Stimulated activated CD8-positive, alpha-beta memory T cell treated with anti-CD3 and anti-CD28 coated beads, Interleukin-12 subunit alpha, Interleukin-12 subunit beta, amount 100 ng/mL, for 4 hours (primary cell): ENCODE measurements around the gene PIGQ.

ENCODE experiments used
- DNase-seq: peaks from one replicate; pipeline ENCODE4 v3.0.0-alpha.2; 2020; ENCODE audit warnings: low read depth

Gene PIGQ

DNA sequence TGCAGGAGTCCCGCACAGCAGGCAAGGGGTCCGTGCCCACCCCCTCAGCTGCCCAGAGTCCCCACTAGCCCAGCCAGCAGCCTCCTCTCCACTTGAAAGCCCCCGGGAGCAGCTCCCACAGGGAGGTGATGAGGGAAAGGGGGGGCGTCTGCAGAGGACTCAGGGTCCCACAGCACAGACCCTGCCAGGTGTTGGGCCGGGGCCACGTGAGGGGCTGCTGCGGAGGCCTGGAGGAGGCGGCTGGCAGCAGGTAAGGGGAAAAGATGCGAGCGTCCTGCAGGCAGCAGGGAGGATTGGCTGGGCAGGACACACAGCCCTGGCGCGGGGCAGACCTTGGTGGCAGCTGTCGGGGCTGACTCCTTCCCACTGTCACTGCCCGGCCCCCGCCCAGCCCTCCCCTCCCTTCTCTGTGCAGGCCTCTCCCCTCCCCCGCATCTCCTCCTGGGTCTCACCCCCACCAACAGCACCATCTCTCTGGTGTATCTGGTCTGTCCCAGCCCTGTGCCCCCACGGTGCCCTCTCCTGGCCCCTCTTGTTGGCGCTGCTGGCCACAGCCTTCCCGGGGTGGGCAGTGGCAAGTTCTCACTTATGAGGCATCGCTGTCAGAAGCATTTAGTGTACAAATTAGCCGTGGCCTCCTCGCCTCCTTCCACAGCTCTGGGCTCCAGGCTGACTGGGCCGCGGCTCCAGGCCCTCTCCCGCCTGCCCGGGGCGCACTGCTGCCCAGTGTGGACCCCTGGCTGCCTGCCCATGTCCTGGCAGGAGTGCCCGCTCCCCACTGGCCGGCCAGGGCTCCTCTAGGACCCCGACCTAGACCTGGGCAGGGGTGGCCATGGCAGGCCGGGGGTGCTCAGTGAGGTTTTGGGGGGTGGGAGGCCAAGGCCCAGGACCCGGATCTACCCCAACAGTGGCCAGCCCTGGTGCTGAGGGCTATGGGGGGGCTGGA lies 14.0 kb upstream of the PIGQ start:
- DNase-seq: no peak

GRCh38 chr16:556474-557173 lies 13.1 kb upstream of the PIGQ start:
- DNase-seq: no peak

DNA sequence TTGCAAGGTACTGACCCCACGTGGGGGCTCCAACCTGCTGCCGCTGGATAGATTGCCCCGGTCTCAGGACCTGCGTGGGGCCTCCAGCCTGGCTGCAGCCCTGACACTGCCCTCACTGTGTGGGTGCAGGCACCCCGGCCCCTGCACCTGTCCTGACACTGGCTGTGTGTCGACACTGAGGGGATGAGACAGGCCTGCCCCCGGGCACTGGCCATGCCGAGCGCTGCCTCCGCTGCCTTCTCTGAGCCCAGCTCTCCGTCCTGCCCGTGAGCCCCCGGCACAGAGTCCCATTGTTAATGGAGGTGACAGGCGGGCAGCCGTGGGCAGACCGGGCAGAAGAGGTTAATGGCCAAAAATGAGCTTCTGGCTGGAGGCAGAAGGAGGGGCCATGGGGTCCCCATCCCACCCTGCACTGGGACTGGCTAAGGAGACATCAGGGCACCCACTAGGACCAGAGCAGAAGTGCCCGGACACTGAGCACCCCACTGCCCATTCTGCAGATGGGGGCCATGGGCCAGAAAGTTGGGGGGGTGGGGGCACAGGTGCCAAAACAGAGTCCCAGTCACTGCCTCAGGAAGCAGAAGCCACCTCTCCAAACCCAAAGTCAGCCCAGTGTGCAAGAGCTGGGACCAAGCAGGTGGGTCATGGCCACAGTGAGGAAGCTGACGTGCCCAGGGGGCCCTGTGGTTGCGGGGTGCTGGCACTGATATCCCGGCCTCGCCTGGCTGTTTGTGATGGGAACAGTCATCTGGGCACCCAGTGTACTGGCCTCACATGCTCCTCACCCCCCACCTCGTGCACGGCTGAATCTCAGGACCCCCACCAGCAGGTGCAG lies 12.1 kb upstream of the PIGQ start:
- no peak for DNase-seq

GRCh38 chr16:558298-559020 lies 11.3 kb upstream of the PIGQ start:
- no peak for DNase-seq

- DNase-seq: no peak
These were observed 10.8 kb upstream of the PIGQ start for GRCh38 chr16:559021-559380.

DNA sequence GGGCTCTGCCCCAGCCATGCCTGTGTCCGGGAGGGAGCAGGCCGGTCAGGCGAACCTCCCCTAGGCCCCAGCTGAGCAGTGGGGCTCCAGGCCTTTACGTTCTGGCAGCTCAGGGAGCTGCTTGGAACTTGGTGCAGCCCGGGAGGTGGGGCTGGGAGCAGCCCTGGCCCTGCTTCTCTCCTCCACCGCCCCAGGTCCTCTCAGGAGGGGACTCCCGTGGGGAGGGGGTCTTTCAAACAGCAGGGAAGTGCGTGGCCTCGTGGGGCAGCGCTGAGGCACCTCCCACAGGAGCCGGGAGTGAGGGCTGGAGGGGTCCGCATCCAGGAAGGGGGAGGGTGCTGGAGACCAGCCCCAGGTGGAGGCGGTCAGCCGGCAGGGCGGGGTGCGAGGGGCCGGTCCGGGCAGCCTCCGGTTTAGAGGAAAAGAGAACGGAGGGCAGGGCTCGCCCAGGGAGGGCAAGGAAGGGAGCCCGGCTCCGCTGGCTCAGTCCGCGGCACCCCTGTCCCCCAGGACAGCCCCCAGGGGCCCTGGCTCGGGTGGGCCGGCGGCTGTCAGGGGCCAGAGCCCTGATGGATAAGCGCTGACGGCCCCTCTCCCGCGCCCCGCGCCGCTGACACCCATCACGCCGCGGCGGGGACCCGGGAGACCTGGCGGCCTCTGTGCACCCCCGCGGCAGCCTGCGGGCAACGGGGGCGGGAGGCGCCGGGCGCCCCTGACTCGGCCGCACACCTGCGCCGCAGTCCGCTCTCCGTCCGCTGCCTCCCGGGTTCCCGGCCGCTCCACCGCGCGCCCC lies 10.2 kb upstream of the PIGQ start:
- no peak for DNase-seq

DNA sequence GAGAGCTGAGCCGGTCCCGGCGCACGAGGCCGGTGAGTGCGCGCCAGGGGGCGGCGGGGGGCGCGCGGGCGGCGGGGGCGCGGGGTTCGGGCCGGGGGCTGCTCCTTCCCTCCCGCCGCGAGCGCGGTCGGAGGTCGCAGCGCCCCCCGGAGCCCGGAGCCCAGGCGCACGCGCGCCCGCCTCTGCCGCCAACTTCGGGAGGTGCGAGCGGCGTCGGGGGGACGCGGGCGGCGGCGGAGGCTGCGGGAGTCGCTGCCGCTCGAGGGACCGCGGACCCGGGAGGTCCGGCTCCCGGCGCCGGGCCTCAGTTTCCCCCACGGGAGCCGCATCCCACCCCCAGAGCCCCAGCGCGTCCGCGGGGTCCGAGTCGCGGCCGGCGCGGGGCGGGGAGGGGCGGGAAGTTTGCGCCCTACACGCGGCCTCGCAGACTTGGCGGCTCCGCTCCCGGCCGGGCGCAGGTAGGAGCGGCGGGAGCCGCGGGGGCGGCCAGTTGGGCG lies 9.5 kb upstream of the PIGQ start, which contains the start of gene PRR35:
Gene PRR35, plus strand, starts transcription at position 191 of the 497 bp plus-strand sequence. CDS start 2,901 bp downstream, outside the sequence.
- no peak for DNase-seq

GRCh38 chr16:560701-561412 lies 8.9 kb upstream of the PIGQ start:
- DNase-seq: no peak

DNA sequence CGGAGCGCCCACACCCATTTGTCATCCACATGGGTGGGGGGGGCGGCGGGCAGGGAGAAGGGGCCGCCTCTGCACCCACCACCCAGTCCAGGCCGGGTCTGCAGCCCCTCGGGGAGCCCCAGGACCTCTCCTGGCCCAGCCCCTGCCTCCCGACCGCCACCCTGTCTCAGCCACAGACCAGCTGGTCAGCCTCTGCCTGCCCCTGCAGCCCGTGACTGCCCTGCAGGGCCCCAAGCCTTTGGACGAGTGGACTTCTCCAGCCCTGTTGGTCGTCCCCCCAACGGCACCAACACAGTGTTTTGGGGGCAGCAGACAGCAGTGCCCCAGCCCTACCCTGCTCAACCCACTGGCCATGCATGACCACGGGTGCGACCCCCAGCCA lies 8.4 kb upstream of the PIGQ start:
- DNase-seq: no peak

- DNase-seq: no peak
These were observed 7.5 kb upstream of the PIGQ start for GRCh38 chr16:561957-562938.

DNA sequence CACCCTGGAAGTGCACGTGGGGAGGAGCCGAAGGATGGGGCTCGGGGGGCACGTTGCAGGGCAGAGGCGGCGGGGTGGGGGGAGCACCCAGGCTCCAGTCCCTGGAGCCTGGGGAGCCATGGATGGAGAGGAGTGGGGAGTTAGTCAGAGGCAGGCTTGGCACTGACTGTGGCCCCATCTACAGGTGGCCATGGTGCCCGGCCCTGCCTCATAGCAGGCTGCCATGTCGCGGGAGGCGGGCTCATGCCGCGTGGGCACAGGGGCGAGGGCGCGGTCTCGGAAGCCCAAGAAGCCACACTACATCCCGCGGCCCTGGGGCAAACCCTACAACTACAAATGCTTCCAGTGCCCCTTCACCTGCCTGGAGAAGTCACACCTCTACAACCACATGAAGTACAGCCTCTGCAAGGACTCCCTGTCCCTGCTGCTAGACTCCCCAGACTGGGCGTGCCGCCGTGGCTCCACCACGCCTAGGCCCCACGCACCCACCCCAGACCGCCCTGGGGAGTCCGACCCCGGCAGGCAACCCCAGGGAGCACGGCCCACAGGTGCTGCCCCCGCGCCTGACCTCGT lies 6.6 kb upstream of the PIGQ start:
- DNase-seq: no peak

DNA sequence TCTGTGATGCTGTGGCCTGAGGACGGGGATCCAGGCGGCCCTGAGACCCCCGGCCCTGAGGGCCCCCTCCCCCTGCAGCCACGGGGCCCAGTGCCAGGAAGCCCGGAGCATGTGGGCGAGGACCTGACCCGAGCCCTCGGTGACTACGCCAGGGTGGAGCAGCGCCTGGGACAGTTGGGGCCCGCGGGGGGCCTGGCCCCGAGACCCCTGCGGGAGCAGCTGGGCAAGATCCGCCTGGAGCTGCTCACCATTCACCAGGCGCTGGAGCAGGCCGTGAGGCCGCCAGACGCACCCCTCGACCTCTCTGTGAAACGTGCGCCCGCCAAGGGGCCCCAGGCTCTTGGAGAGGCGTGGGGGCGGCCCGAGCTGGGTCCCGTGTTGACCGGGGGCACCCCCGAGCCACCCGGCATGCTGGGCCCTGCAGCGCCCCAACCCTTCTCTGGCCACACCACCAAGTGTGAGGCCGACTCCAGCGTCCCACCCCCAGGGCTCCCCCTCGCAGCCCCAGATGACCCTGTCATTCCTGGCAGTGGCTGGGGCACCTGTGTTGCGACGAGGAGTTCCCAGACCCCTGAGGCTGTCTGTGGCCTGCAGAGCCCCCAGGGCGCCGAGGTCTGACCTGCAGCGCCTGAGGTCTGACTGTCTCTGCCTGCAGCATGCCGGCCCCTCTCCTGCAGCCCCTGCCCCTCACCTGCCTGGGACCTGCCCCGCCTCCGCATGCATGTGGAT lies 4.9 kb upstream of the PIGQ start:
- DNase-seq: no peak

- DNase-seq: no peak
These were observed 4.1 kb upstream of the PIGQ start for GRCh38 chr16:565419-566330.

DNA sequence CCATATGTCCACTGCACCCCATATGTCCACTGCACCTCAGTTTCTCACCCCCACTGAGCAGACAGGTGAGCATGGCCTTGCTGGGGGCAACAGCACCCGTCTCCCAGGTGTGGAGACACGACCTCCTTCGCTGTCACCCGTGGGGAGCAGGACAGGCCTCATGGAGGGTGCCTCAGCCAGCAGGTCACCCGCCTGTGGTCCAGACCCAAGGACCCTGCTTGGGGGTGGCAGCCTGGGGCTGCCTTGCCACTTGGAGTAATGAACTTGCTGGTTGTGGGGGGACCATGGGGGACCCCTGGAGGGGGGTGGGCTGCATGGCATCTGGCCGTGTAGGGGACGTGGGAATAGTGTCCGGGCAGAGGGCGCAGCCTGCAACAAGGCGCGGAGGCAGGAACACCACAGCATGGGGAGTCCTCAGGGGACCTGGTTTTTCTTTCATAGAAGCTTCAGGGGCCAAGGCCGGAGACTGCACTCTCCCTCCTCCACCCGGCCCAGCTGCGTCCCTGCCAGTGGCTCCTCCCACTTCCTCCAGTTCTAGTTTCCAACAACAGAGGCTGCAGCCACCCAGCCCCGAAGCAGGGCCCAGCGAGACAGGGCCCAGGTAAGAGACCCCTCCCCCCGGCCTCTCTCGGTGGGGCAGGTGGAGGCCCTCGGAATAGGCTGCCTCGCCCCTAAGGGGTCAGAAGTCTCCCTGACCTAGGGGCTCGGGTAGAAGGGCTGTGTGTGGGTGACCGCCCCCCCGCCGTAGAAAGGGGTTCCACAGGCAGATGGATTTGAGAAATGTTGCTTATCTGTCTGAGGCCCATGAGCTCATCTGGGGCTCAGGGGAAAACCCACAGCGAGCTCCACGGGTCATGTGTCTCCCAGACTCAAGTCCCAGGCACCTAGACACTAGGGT lies 3.0 kb upstream of the PIGQ start, which contains the start of gene NHLRC4:
Gene NHLRC4, plus strand, starts transcription at position 531 of the 898 bp plus-strand sequence. CDS start 1,043 bp downstream, outside the sequence.
- no peak for DNase-seq
